ENCODE results near the gene GREB1. TPM values are rescaled to one million over a fixed set of nuclear protein-coding genes. Genes with fewer than 3 reads are reported as not detected.

Gene GREB1
- total RNA-seq, 2 donors from 2014 or later, result 2.4 to 13.5 TPM

- Histone ChIP-seq H3K9me3 (no peaks in the 10 kb centered on the region), H3K36me3 (no peaks in the 10 kb centered on the region), H3K27me3 (replicated peaks; ENCODE audit: insufficient read depth) (no peaks in the 10 kb centered on the region), H3K4me3 (no peak overlapping the region), H3K27ac (no peak overlapping the region), H3K4me1 (ENCODE audit: control insufficient read depth in 1 of 2, low read depth in 2 of 2) (no peaks in the 10 kb centered on the region)
- TF ChIP-seq CTCF (IDR thresholded peaks at IDR 0.05), result no peak
- DNase-seq (ENCODE audit: low spot score) (no peak), ATAC-seq (ENCODE audit: insufficient number of reproducible peaks, low FRiP score, low read depth) (no peak)
Measured at GRCh38 chr2:11505652-11506610, 27.9 kb upstream of the GREB1 start.

- no peak for ATAC-seq (ENCODE audit: insufficient number of reproducible peaks, low FRiP score, low read depth)
- no peak overlapping the region for H3K4me3 ChIP-seq
- H3K27ac ChIP-seq, result no peak overlapping the region
Measured at GRCh38 chr2:11506611-11506969, 27.3 kb upstream of the GREB1 start.

DNA sequence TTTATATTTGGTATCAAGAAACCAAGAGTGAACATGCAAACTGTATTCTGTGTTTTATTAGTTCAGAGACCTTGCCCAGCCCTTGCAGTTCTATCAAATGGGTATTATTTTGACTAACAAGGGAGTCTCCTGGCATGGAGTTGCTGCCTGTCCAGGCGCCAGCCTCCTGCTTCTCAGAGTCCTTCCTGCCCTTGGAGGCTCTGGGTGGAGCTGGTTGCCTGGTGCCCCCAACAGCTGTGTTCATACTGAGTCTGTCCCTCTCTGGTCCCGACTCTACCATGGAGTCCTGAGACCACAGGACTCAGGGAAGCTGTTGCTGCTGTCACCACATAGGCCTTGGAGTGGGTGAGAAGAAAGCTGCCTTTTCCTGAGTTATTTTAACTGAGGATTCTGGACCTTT is 26.3 kb upstream of the GREB1 start:
- H3K4me3 ChIP-seq, result no peak overlapping the region
- H3K36me3 ChIP-seq, result no peaks in the 10 kb centered on the region
- H3K27me3 ChIP-seq (replicated peaks; ENCODE audit: insufficient read depth), result no peaks in the 10 kb centered on the region
- H3K4me1 ChIP-seq (ENCODE audit: control insufficient read depth in 1 of 2, low read depth in 2 of 2), result no peaks in the 10 kb centered on the region
- no peak overlapping the region for H3K27ac ChIP-seq
- ATAC-seq (ENCODE audit: insufficient number of reproducible peaks, low FRiP score, low read depth) (no peak), DNase-seq (ENCODE audit: low spot score) (no peak)
- TF ChIP-seq CTCF (IDR thresholded peaks at IDR 0.05), result no peak
- no peaks in the 10 kb centered on the region for H3K9me3 ChIP-seq

More at GRCh38 chr2:11506611-11506969, 27.3 kb upstream of the GREB1 start:
- Histone ChIP-seq H3K36me3 (no peaks in the 10 kb centered on the region), H3K9me3 (no peaks in the 10 kb centered on the region), H3K27me3 (replicated peaks; ENCODE audit: insufficient read depth) (no peaks in the 10 kb centered on the region), H3K4me1 (ENCODE audit: control insufficient read depth in 1 of 2, low read depth in 2 of 2) (no peaks in the 10 kb centered on the region)
- DNase-seq (ENCODE audit: low spot score), result no peak
- no peak for TF ChIP-seq CTCF (IDR thresholded peaks at IDR 0.05)

DNA sequence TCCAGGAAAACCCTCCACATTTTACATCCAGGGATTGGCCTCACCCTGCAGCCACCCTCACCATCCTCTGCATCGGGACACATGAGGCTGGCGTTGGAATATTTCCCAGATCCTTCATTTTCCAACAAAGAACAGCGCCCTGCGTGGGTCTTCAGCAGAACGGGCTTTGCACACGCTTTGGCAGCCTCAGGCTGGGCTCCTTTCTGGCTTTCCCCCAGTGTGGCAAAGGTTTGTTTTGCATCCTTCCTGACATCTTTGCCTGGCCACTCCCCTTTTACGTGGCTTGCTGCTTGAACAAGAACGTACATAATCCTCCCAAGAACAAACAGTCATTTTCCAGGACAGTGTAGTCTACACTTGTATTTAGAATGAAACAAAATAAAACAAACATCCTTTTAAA is 25.6 kb upstream of the GREB1 start:
- H3K9me3 ChIP-seq, result no peaks in the 10 kb centered on the region
- H3K27ac ChIP-seq, result no peak overlapping the region
- no peaks in the 10 kb centered on the region for H3K27me3 ChIP-seq (replicated peaks; ENCODE audit: insufficient read depth)
- H3K4me3 ChIP-seq, result no peak overlapping the region
- DNase-seq (ENCODE audit: low spot score), result no peak
- no peak for ATAC-seq (ENCODE audit: insufficient number of reproducible peaks, low FRiP score, low read depth)
- no peaks in the 10 kb centered on the region for H3K4me1 ChIP-seq (ENCODE audit: control insufficient read depth in 1 of 2, low read depth in 2 of 2)
- no peaks in the 10 kb centered on the region for H3K36me3 ChIP-seq
- no peak for TF ChIP-seq CTCF (IDR thresholded peaks at IDR 0.05)

DNA sequence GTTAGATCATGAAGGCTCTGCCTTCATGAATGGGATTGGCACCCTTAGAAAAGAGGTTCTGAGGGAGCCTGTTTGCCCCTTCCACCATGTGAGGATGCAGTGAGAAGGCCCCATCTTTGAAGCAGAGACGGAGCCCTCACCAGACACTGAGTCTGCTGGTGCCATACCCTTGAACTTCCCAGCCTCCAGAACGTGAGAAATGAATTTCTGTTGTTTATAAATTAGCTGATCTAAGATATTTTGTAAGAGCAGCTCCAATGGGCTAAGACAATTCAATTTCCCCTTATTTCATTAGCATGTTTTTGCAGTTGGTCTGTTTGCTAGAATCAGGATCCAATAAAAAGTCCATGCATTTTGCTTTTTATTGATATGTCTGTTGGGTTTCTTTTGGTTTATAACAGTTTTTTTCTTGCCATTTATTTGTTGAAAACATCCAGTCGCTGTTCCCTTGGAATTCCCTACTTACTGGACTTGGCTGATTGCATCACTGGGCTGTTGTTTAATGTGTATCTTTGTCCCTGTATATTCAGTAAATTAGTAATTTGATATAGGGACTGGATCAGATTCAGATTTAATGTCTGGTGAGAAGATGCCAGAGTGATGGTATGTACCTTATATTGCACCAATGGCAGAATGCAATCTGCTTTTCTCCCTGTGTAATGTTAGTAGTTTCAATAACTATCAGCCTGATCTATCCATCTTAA is 24.0 kb upstream of the GREB1 start:
- no peaks in the 10 kb centered on the region for H3K9me3 ChIP-seq
- TF ChIP-seq CTCF (IDR thresholded peaks at IDR 0.05), result no peak
- no peak for DNase-seq (ENCODE audit: low spot score)
- no peaks in the 10 kb centered on the region for H3K4me1 ChIP-seq (ENCODE audit: control insufficient read depth in 1 of 2, low read depth in 2 of 2)
- H3K36me3 ChIP-seq, result no peaks in the 10 kb centered on the region
- no peaks in the 10 kb centered on the region for H3K27me3 ChIP-seq (replicated peaks; ENCODE audit: insufficient read depth)
- H3K4me3 ChIP-seq, result no peak overlapping the region
- no peak overlapping the region for H3K27ac ChIP-seq
- ATAC-seq (ENCODE audit: insufficient number of reproducible peaks, low FRiP score, low read depth), result no peak

Data from thoracic aorta (tissue), 2 donors.